ENCODE results near the gene ASPG. TPM values are rescaled to one million over a fixed set of nuclear protein-coding genes. Genes with fewer than 3 reads are reported as not detected.

Gene ASPG
- total and polyA plus RNA-seq, 3 donors from 2014 or later: 2.7 to 3.7 (median 3.3) TPM

MicroRNAs within 50 kb of the gene (microRNA counts, 767-probe panel; counts per million panel counts)
- 0 to 152 counts per million in 2 donors for microRNA hsa-miR-203

Small RNA genes within 50 kb of the gene (microRNA-seq; reads per million reads assigned to microRNA genes)
- gene MIR203A (ENCODE audit: borderline number of aligned reads in 2 of 2, borderline replicate concordance in 1 of 2) (0 reads per million in 2 donors), gene MIR203B (ENCODE audit: borderline number of aligned reads in 2 of 2, borderline replicate concordance in 1 of 2) (0 reads per million in 2 donors)

Small RNA genes within 50 kb of the gene (small RNA-seq; reads per million reads assigned to genes)
- gene MIR203A: 0.94 to 2.2 reads per million in 2 donors

Other genes starting within 250 kb of the ASPG start
- gene PPP1R13B, start 238.1 kb upstream of the ASPG start, total RNA-seq: 10 to 100 TPM; 73.1 to 82.4 TPM
- 89.2 TPM for gene PPP1R13B, start 238.1 kb upstream of the ASPG start, polyA plus RNA-seq (ENCODE audit: insufficient read depth, low read depth, low replicate concordance)
- gene TDRD9, start 157.2 kb upstream of the ASPG start, total RNA-seq: 10 to 100 TPM; 41.8 to 68.5 TPM
- gene TDRD9, start 157.2 kb upstream of the ASPG start, polyA plus RNA-seq (ENCODE audit: insufficient read depth, low read depth, low replicate concordance): 72.8 TPM
- not detected for gene RD3L, start 143.2 kb upstream of the ASPG start, total RNA-seq
- not detected for gene RD3L, start 143.2 kb upstream of the ASPG start, polyA plus RNA-seq (ENCODE audit: insufficient read depth, low read depth, low replicate concordance)
- gene KIF26A, start 52.9 kb downstream of the ASPG start, total RNA-seq: 10 to 100 TPM; 18.3 to 21.2 TPM
- 5.6 TPM for gene KIF26A, start 52.9 kb downstream of the ASPG start, polyA plus RNA-seq (ENCODE audit: insufficient read depth, low read depth, low replicate concordance)

All from testis (tissue), 3 donors.